HCT116 (cell line): ENCODE measurements around the gene ALLC. TPM values are rescaled to one million over a fixed set of nuclear protein-coding genes. Genes with fewer than 3 reads are reported as not detected.

Source experiments
- ATAC-seq: fragments of 200-7000 bp; cut with Tn5 transposase; 2 replicates; pipeline ENCODE4 v1.9.1; 2020; ENCODE audit warnings: mild to moderate bottlenecking, moderate library complexity
- BruUV-seq: library from RNA; stranded (reverse); fragments of 400-500 nt; replicated peaks from 2 replicates; lab custom pipeline; 2021; lab: Mats Ljungman, UMichigan
- CTCF ChIA-PET: fragments of 300-600 bp; sonication (Branson Sonifier 250); formaldehyde crosslinking; loops from one replicate; lab custom pipeline; 2021; ENCODE audit warnings: antibody characterized with exemption; lab: Charles Lee
- POLR2A ChIA-PET: fragments of 300-600, 350-600 bp; sonication (Branson Sonifier 250); formaldehyde crosslinking; loops from one replicate; lab custom pipeline; 2021; ENCODE audit warnings: antibody characterized with exemption; lab: Charles Lee
- RAD21 ChIA-PET, 2 experiments: fragments of 300-600 bp; sonication (Branson Sonifier 250); formaldehyde crosslinking; loops; one replicate each; lab custom pipeline; 2023; ENCODE audit warnings: low total read pairs in 2 of 2; ENCODE audit not compliant: uncharacterized antibody in 2 of 2, unreplicated experiment in 2 of 2, low non-redundant PET in 1 of 2; lab: Charles Lee
- DNase-seq: peaks from one replicate; pipeline ENCODE4 v3.0.0-alpha.2; 2010; ENCODE audit warnings: low read depth, low spot score
- H2AFZ ChIP-seq: fragments of 200-600 bp; shearing (Covaris generic), sonication (generic); 2 replicates; pipeline ENCODE4 v1.6.1; 2017; ENCODE audit warnings: low read depth, mixed run types, mixed read lengths, antibody characterized with exemption, low read length; ENCODE audit not compliant: poor library complexity, severe bottlenecking
- H3K27ac ChIP-seq: 2 replicates; pipeline ENCODE4 v1.5.1; 2012; ENCODE audit warnings: low read depth, low read length
- H3K27me3 ChIP-seq: fragments of 200-600 bp; sonication (generic); 2 replicates; pipeline ENCODE4 v1.6.1; 2016; ENCODE audit warnings: mixed run types, low read length, mixed read lengths; ENCODE audit not compliant: insufficient read depth
- H3K36me3 ChIP-seq, 2 experiments: fragments of 200-500 bp in 1 of 2; fragments of 200-600 bp in 1 of 2; sonication (Bioruptor generic) in 1 of 2; sonication (generic) in 1 of 2; 2 replicates each; pipeline versions ENCODE4 v1.5.1 to v1.6.1; 2014 to 2016; ENCODE audit warnings: low read length in 2 of 2, inconsistent platforms in 1 of 2, mixed read lengths in 1 of 2, mixed run types in 1 of 2; ENCODE audit not compliant: insufficient read depth in 2 of 2, control insufficient read depth in 1 of 2
- H3K4me1 ChIP-seq, 2 experiments: fragments of 200-600 bp in 1 of 2; sonication (generic) in 1 of 2; 2 replicates each; pipeline versions ENCODE4 v1.5.1 to v1.6.1; 2012 to 2017; ENCODE audit warnings: low read length in 2 of 2, inconsistent platforms in 1 of 2, mild to moderate bottlenecking in 1 of 2, mixed read lengths in 1 of 2, mixed run types in 1 of 2, moderate library complexity in 1 of 2; ENCODE audit not compliant: insufficient read depth in 2 of 2, control insufficient read depth in 1 of 2
- H3K4me2 ChIP-seq: fragments of 200-600 bp; sonication (generic); 2 replicates; pipeline ENCODE4 v1.6.1; 2017; ENCODE audit warnings: mixed run types, low read length, mixed read lengths
- H3K4me3 ChIP-seq, 2 experiments: fragments of 200-600 bp in 1 of 2; sonication (generic) in 1 of 2; replicated peaks in 1 of 2; 2 replicates each; pipeline ENCODE4 v1.5.1; 2011 to 2016; ENCODE audit warnings: low read length in 2 of 2, control low read depth in 1 of 2, low read depth in 1 of 2, mild to moderate bottlenecking in 1 of 2, mixed read lengths in 1 of 2, mixed run types in 1 of 2
- H3K79me2 ChIP-seq: fragments of 200-600 bp; sonication (generic); 2 replicates; pipeline ENCODE4 v1.6.1; 2017; ENCODE audit warnings: mild to moderate bottlenecking, mixed run types, low read length, moderate library complexity, mixed read lengths; ENCODE audit not compliant: insufficient read depth
- H3K9ac ChIP-seq: fragments of 200-600 bp; sonication (generic); 2 replicates; pipeline ENCODE4 v1.6.1; 2016; ENCODE audit warnings: low read length, mixed read lengths
- H3K9me2 ChIP-seq: fragments of 200-600 bp; sonication (generic), shearing (Covaris generic); 2 replicates; pipeline ENCODE4 v1.6.1; 2017; ENCODE audit warnings: mixed run types, mild to moderate bottlenecking, moderate library complexity; ENCODE audit not compliant: insufficient read depth
- H3K9me3 ChIP-seq, 2 experiments: fragments of 200-500 bp in 1 of 2; fragments of 200-600 bp in 1 of 2; sonication (Bioruptor generic) in 1 of 2; sonication (generic) in 1 of 2; 2 replicates each; pipeline ENCODE4 v1.6.1; 2014 to 2017; ENCODE audit warnings: low read length in 2 of 2, mixed read lengths in 2 of 2, inconsistent platforms in 1 of 2, low read depth in 1 of 2, mild to moderate bottlenecking in 1 of 2, mixed run types in 1 of 2, moderate library complexity in 1 of 2; ENCODE audit not compliant: control insufficient read depth in 1 of 2, insufficient read depth in 1 of 2
- H4K20me1 ChIP-seq: fragments of 200-600 bp; sonication (generic), shearing (Covaris generic); 2 replicates; pipeline ENCODE4 v1.6.1; 2017; ENCODE audit warnings: mixed run types, mild to moderate bottlenecking, moderate library complexity; ENCODE audit not compliant: insufficient read depth
- CEBPB ChIP-seq: IDR thresholded peaks from 2 replicates; pipeline ENCODE4 v1.6.1; 2012; ENCODE audit warnings: low read depth
- CTCF ChIP-seq, 3 experiments: fragments of 200-600 bp in 1 of 3; sonication (generic) in 1 of 3; IDR thresholded peaks in 2 of 3; conservative IDR thresholded peaks in 1 of 3; 2 replicates each; pipeline ENCODE4 v1.5.1; 2012 to 2017; ENCODE audit warnings: low read depth in 2 of 3, low read length in 2 of 3, antibody characterized with exemption in 1 of 3, borderline replicate concordance in 1 of 3, control low read depth in 1 of 3, mild to moderate bottlenecking in 1 of 3, mixed read lengths in 1 of 3, mixed run types in 1 of 3, moderate library complexity in 1 of 3; ENCODE audit not compliant: insufficient read depth in 1 of 3
- ELF1 ChIP-seq: IDR thresholded peaks from 2 replicates; pipeline ENCODE4 v1.6.1; 2012; ENCODE audit warnings: low read depth, borderline replicate concordance
- EZH2 ChIP-seq: fragments of 200-600 bp; sonication (generic); IDR thresholded peaks from 2 replicates; pipeline ENCODE4 v1.6.1; 2017; ENCODE audit warnings: antibody characterized with exemption, mixed run types
- JUND ChIP-seq: IDR thresholded peaks from 2 replicates; pipeline ENCODE4 v1.6.1; 2012
- POLR2AphosphoS5 ChIP-seq: IDR thresholded peaks from 2 replicates; pipeline ENCODE4 v1.6.1; 2011; ENCODE audit warnings: mild to moderate bottlenecking, low read depth, low read length, moderate library complexity
- RAD21 ChIP-seq: IDR thresholded peaks from 2 replicates; pipeline ENCODE4 v1.6.1; 2012; ENCODE audit warnings: low read depth, mild to moderate bottlenecking
- SIN3A ChIP-seq: IDR thresholded peaks from 2 replicates; pipeline ENCODE4 v1.6.1; 2012; ENCODE audit warnings: low read depth
- SP1 ChIP-seq: IDR thresholded peaks from 2 replicates; pipeline ENCODE4 v1.6.1; 2012; ENCODE audit warnings: low read depth
- SRF ChIP-seq: IDR thresholded peaks from 2 replicates; pipeline ENCODE4 v1.6.1; 2012; ENCODE audit warnings: low read depth
- YY1 ChIP-seq: IDR thresholded peaks from 2 replicates; pipeline ENCODE4 v1.6.1; 2011; ENCODE audit warnings: low read length, low read depth, moderate library complexity, mild to moderate bottlenecking; ENCODE audit not compliant: insufficient replicate concordance; ENCODE audit errors: extremely low read depth
- ZNF274 ChIP-seq: fragments of 200-500 bp; sonication (Bioruptor generic); IDR thresholded peaks from 2 replicates; pipeline ENCODE4 v1.6.1; 2014; ENCODE audit warnings: mild to moderate bottlenecking, low read depth, low read length, inconsistent platforms
- intact Hi-C: fragments of 100-400 bp; cut with micrococcal nuclease; formaldehyde crosslinking; loops from 2 replicates; pipeline ENCODE4 v1.10.0; 2022
- total RNA-seq: library from RNA; stranded (reverse); gene quantifications from one replicate; pipeline ENCODE4 v1.2.1, GENCODE V29; 2021; ENCODE audit not compliant: unreplicated experiment
- TF ChIP-seq, protein P1 (sequence below): IDR thresholded peaks from 2 replicates; pipeline ENCODE4 v1.6.1; 2012

Gene ALLC
- total RNA-seq, 1 experiment from 2014 or later: not detected

GRCh38 chr2:3642521-3643215 lies 15.3 kb upstream of the ALLC start:
- Histone ChIP-seq H3K4me1 (no peaks in the 10 kb centered on the region), H3K79me2 (no peaks in the 10 kb centered on the region), H3K27me3 (no peaks in the 10 kb centered on the region), H3K36me3 (no peaks in the 10 kb centered on the region), H3K27ac (no peak overlapping the region), H3K9ac (no peak overlapping the region), H3K9me3 (no peaks in the 10 kb centered on the region), H3K9me2 (no peaks in the 10 kb centered on the region), H2AFZ (no peak overlapping the region), H3K4me2 (no peak overlapping the region), H4K20me1 (no peaks in the 10 kb centered on the region), H3K4me3 (no peak overlapping the region)
- TF ChIP-seq CTCF (IDR thresholded peaks at IDR 0.05 in 2 of 3, conservative IDR thresholded peaks at IDR 0.05 in 1 of 3; ENCODE audit: borderline replicate concordance in 1 of 3, insufficient read depth in 1 of 3, low read depth in 2 of 3, low read length in 2 of 3): no peak
- TF ChIP-seq YY1: no peak
- TF ChIP-seq SIN3A: no peak
- no peak for TF ChIP-seq CEBPB
- TF ChIP-seq, protein P1, sequence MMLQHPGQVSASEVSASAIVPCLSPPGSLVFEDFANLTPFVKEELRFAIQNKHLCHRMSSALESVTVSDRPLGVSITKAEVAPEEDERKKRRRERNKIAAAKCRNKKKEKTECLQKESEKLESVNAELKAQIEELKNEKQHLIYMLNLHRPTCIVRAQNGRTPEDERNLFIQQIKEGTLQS: no peak
- no peak for TF ChIP-seq SP1
- TF ChIP-seq SRF: no peak
- TF ChIP-seq POLR2AphosphoS5: no peak
- TF ChIP-seq JUND: no peak
- TF ChIP-seq ZNF274: no peak
- TF ChIP-seq EZH2: no peak
- TF ChIP-seq RAD21: no peak
- TF ChIP-seq ELF1: no peak
- ChIA-PET RAD21 (no interaction called here), CTCF (no interaction called here), POLR2A (no interaction called here)
- intact Hi-C loops: no loop called here
- ATAC-seq: no peak
- BruUV-seq: no TSS peak
- DNase-seq: no peak
